ENCODE results near the gene SAMSN1. TPM values are rescaled to one million over a fixed set of nuclear protein-coding genes. Genes with fewer than 3 reads are reported as not detected.

The SAMSN1 gene
- total RNA-seq, 1 experiment from 2014 or later: 2.8 TPM

DNA sequence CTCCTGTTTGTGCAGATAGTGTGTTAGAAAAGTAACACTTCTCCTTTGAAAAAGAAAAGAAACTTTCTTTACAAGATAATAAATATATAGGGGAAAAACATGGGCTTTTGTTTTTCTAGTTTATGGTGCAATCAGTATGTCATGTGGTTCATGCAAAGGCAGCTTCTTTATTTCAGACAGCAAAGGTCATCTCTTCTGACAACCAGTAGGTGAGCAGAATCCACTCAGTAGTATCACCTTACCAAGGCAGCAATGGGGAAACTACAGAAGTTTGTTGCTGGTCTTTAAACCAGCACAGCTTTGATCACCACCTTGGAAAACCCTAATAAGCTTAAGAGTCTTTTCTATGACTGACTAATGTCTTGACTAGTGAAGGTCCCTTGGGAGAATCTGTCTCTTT lies 13.0 kb upstream of the SAMSN1 start:
- TF ChIP-seq CTCF (conservative IDR thresholded peaks at IDR 0.05): no peak
- Mint-ChIP-seq H3K27ac (no peak overlapping the region), H3K9me3 (peaks cover 5 to 25% of the 10 kb centered on the region in 2 experiments; a peak in 4 of 5 replicates), H3K36me3 (ENCODE audit: insufficient read depth in 1 of 3, low read depth in 3 of 3) (peaks cover 10 to 17% (median 10%) of the 10 kb centered on the region in 3 experiments; a peak in 5 of 7 replicates), H3K4me3 (no peak overlapping the region), H3K27me3 (ENCODE audit: low read depth) (no peaks in the 10 kb centered on the region), H3K4me1 (peaks cover 7 to 12% of the 10 kb centered on the region in 2 experiments)
- Histone ChIP-seq H3K4me2 (ENCODE audit: insufficient read depth, insufficient read length, low read length) (no peak overlapping the region), H3K79me1 (ENCODE audit: insufficient read depth, low read depth, low read length, poor library complexity, severe bottlenecking) (no peaks in the 10 kb centered on the region), H3K9ac (ENCODE audit: extremely low read depth, insufficient read length, low read length) (no peak overlapping the region), H3K4me1 (ENCODE audit: insufficient read depth, low read length) (no peaks in the 10 kb centered on the region; the same call in 1 of the 2 replicates), H2BK15ac (ENCODE audit: low read depth, low read length) (no peak overlapping the region), H3K79me2 (ENCODE audit: insufficient read depth, low read length) (no peaks in the 10 kb centered on the region; the same call in 1 of the 2 replicates), H3K56ac (ENCODE audit: insufficient read length, low read depth, low read length) (no peak overlapping the region), H3K23me2 (ENCODE audit: insufficient read length, low read depth, low read length, poor library complexity, severe bottlenecking) (no peaks in the 10 kb centered on the region), H3K23ac (ENCODE audit: insufficient read length, low read depth, low read length) (no peak overlapping the region), H3T11ph (ENCODE audit: low read length) (no peak overlapping the region), H3K14ac (ENCODE audit: insufficient read depth, low read length) (no peak overlapping the region), H3K9me3 (ENCODE audit: control insufficient read depth, low read depth, low read length) (no peaks in the 10 kb centered on the region), H3K27me3 (ENCODE audit: insufficient read depth, low read length) (no peaks in the 10 kb centered on the region), H4K5ac (ENCODE audit: insufficient read length, low read depth, low read length) (no peak overlapping the region), H2AFZ (ENCODE audit: low read length) (no peak overlapping the region), H4K20me1 (ENCODE audit: control insufficient read depth, insufficient read depth, insufficient read length) (no peaks in the 10 kb centered on the region), H3K18ac (ENCODE audit: insufficient read length, low read depth, low read length) (no peak overlapping the region), H3K4ac (ENCODE audit: low read depth, low read length) (no peak overlapping the region), H4K91ac (ENCODE audit: insufficient read length, low read depth, low read length) (no peak overlapping the region), H2BK20ac (ENCODE audit: low read depth, low read length, poor library complexity, severe bottlenecking) (no peak overlapping the region), H2BK120ac (ENCODE audit: low read depth, low read length, poor library complexity, severe bottlenecking) (no peak overlapping the region), H3K27ac (ENCODE audit: insufficient read length, low read depth, low read length) (no peak overlapping the region), H2BK12ac (ENCODE audit: insufficient read length, low read depth, low read length) (no peak overlapping the region), H2AK5ac (ENCODE audit: insufficient read length, low read length) (no peak overlapping the region), H2BK5ac (ENCODE audit: insufficient read length, low read length) (no peak overlapping the region), H4K8ac (replicated peaks; ENCODE audit: insufficient read length, low read depth, low read length) (no peak overlapping the region)
- DNase-seq: no peak

All from H9 (cell line).